Stimulated activated CD4-positive, alpha-beta T cell treated with anti-CD3 and anti-CD28 coated beads, TNF-alpha, amount 100 ng/mL, for 4 hours (primary cell): ENCODE data around the gene MYPN.
A peak's percentile ranks its signal among the peaks of the same experiment; 100 is the strongest.
"Not testable (repeated sequence)": the region's sequence is repeated elsewhere in the genome, so short reads cannot be mapped to it uniquely, and the experiment has no call there.

Source experiments
- DNase-seq, 3 experiments: peaks; one replicate each; pipeline ENCODE4 v3.0.0-alpha.2; 2020; ENCODE audit warnings: low read depth in 3 of 3

The MYPN gene, protein sequence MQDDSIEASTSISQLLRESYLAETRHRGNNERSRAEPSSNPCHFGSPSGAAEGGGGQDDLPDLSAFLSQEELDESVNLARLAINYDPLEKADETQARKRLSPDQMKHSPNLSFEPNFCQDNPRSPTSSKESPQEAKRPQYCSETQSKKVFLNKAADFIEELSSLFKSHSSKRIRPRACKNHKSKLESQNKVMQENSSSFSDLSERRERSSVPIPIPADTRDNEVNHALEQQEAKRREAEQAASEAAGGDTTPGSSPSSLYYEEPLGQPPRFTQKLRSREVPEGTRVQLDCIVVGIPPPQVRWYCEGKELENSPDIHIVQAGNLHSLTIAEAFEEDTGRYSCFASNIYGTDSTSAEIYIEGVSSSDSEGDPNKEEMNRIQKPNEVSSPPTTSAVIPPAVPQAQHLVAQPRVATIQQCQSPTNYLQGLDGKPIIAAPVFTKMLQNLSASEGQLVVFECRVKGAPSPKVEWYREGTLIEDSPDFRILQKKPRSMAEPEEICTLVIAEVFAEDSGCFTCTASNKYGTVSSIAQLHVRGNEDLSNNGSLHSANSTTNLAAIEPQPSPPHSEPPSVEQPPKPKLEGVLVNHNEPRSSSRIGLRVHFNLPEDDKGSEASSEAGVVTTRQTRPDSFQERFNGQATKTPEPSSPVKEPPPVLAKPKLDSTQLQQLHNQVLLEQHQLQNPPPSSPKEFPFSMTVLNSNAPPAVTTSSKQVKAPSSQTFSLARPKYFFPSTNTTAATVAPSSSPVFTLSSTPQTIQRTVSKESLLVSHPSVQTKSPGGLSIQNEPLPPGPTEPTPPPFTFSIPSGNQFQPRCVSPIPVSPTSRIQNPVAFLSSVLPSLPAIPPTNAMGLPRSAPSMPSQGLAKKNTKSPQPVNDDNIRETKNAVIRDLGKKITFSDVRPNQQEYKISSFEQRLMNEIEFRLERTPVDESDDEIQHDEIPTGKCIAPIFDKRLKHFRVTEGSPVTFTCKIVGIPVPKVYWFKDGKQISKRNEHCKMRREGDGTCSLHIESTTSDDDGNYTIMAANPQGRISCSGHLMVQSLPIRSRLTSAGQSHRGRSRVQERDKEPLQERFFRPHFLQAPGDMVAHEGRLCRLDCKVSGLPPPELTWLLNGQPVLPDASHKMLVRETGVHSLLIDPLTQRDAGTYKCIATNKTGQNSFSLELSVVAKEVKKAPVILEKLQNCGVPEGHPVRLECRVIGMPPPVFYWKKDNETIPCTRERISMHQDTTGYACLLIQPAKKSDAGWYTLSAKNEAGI (N-terminal part only)

DNA sequence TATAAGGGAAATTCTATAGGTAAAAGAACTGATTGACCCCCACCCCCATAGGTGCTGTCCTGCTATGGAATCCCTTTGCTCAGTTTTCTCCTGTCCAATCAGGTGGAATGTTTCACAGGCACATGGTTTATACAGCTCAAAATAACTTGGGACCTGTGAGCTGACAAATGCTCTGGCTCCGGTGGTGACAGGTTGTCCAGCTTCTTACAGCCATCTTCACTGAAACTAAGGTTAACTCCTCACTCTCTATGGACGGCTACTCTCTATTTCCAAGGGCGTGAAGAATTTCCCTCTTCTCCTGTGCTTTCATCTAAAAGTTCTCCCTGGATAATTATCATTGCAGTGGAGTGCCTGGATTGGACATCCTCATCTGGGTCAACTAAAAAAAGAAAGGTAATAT lies at the start of gene MYPN:
Gene MYPN, plus strand, starts transcription at position 158 of the 400 bp plus-strand sequence. CDS start 11,951 bp downstream, outside the sequence.
- no peak for DNase-seq

GRCh38 chr10:68067029-68067428 lies 42.3 kb upstream of the MYPN start:
- DNase-seq = no peak

DNA sequence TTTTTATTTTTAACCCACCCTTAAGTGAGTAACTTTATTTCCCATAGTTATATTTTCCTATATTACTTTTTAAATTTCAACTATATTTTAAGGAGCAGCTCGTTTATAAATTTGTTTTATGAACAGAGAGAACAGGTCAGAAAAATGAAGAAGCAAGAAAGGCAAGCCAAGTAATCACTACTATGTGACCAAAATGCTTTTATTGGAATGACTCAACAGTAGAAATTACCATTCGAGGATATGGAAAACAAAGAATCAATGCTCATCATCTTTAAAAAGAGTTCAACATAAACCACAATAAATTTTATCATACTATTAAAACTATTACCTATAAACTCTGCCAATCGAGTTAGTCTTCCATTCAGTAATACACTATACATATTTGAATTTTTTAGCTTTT lies 41.8 kb upstream of the MYPN start:
- DNase-seq = no peak

- no peak for DNase-seq
Measured at GRCh38 chr10:68073631-68074030, 35.7 kb upstream of the MYPN start.

- DNase-seq = no peak
Measured at GRCh38 chr10:68074031-68074774, 35.1 kb upstream of the MYPN start.

DNA sequence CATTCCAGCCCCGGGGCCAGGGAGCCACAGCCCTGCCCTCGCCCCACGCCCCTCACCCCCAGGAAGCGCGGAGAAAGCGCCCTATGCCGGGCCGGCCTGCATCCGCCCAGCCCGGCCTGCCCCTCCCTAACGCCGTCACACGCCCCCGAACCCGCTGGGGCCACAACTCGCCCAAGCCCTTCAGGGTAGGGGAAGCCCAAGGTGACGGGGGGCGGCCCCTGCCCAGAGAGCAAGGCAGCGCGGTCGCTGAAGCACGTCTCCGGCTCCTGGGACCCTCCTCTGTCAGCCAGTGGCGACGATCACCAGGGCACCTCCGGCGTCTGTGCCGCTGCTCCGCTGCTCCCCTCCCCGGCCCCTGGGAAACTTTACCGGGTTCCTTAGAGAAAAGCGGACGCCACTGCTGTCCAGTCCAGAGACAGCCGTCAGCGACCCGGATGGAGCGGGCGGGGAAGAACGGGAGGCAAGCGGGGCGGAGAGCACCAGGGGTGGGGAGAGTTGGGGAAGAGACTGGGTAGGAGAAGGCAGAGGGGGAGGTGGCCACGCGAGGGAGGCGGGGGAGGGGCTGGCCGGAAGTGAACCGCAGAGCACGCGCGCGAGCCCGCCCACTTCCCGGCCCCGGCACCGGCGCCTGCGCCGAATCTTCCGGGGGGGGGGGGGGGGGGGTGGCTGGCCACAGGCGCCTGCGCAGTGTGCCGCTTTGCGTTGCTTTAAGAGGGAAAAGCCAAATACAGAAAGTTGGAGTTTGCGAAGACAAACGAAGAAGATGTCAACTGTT lies 34.3 kb upstream of the MYPN start, which contains the start of gene HERC4:
Gene HERC4, minus strand, starts transcription at position 509 of the 775 bp plus-strand sequence. CDS start 2,175 bp downstream, outside the sequence.
- DNase-seq = peak; percentile 84 to 85 (median 85)

- no peak for DNase-seq
Measured at GRCh38 chr10:68075550-68076004, 33.7 kb upstream of the MYPN start.

DNA sequence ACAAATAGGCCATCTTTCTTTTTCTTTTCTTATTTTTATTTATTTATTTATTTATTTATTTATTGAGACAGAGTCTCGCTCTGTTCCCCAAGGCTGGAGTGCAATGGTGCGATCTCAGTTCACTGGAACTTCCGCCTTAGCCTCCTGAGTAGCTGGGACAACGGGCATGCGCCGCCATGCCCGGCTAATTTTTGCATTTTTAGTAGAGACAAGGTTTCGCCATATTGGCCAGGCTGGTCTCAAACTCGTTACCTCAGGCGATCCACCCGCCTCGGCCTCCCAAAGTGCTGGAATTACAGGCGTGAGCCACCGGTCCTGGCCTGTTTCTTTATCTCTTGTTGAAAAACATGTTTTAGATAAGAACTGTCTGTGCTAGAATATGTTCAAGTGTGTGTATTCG lies 33.2 kb upstream of the MYPN start:
- DNase-seq = not testable (repeated sequence)

GRCh38 chr10:68077026-68077425 lies 32.3 kb upstream of the MYPN start:
- DNase-seq = no peak

DNA sequence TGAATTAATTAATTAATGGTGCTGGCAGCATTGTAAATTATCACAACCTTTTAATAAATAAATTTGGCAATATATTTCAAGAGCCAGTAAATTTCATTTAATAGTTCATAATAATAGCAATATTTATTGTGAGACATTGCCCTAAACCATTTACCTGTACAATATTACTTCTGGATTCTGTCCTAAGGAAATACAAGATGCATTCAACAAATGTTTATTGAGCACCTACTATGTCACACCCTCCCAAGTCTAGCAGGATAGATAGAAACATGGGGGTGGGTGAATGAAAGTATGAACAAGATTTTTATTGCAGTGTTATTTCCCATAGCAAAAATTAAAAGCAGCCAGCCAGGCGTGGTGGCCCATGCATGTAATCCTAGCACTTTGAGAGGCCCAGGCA lies 29.9 kb upstream of the MYPN start:
- DNase-seq = no peak

- DNase-seq = no peak
Measured at GRCh38 chr10:68080853-68081431, 28.3 kb upstream of the MYPN start.

DNA sequence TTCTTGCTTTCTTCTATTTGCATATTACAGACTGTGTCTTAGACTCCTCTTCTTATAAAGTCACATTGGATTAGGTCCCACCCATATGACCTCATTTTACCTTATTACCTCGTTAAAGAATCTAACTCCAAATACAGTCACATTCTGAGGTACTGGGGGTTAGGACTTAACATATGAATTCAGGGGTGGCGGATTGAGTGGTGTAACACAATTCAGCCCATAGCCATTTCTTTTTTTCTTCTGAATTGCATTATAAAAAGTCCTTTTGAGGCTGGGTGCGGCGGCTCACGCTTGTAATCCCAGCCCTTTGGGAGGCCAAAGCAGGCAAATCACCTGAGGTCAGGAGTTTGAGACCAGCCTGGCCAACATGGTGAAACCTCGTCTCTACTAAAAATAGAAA lies 27.4 kb upstream of the MYPN start:
- no peak for DNase-seq

DNA sequence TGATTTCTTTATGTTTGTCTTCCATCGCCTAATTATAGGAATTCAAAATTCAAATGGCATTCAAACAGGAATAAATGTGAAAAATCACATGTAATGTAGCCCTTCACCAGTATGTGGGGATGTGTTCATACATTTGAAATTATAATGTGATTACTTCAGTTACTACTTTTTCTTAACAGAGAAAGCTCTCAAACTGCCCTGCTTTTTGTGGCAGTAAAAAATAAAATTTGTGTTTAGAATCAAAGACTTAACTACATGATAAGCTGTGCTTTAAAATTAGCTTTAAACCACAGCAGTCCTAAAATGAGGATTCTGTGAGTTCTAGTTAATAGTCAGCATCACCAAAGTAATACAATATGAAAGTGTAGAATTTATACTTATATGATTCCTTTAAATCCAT lies 26.4 kb upstream of the MYPN start:
- no peak for DNase-seq

GRCh38 chr10:68083953-68084352 lies 25.3 kb upstream of the MYPN start:
- no peak for DNase-seq

DNA sequence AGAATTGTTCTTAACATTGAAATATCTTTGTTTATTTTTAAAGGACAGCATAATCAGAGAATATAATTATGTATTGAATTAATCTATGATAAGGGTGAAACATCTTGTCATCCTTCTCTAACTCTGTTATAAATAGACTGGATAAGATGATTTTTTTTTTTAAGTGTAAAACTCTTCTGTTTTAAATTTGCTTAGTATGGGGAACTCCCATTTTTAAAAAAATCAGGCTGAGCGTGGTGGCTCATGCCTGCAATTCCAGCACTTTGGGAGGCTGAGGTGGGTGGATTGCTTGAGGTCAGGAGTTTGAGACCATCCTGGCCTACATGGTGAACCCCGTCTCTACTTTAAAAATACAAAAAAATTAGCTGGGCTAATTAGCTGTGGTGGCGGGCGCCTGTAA lies 24.8 kb upstream of the MYPN start:
- DNase-seq = no peak

GRCh38 chr10:68086011-68086410 lies 23.3 kb upstream of the MYPN start:
- no peak for DNase-seq

GRCh38 chr10:68086910-68087684 lies 22.2 kb upstream of the MYPN start:
- no peak for DNase-seq

- no peak for DNase-seq
Measured at GRCh38 chr10:68087685-68088401, 21.4 kb upstream of the MYPN start.
